GM12878 (cell line): Measurements from ENCODE around the gene RUNDC1. TPM values are rescaled to one million over a fixed set of nuclear protein-coding genes. Genes with fewer than 3 reads are reported as not detected.

Experiments used
- ATAC-seq: fragments of 200-7000 bp; cut with Tn5 transposase; 3 replicates; pipeline ENCODE4 v1.9.1; 2020; ENCODE audit warnings: mild to moderate bottlenecking, moderate library complexity
- BruUV-seq: library from RNA; stranded (reverse); fragments of 400-500 nt; replicated peaks from 2 replicates; lab custom pipeline; 2021; lab: Mats Ljungman, UMichigan
- CTCF ChIA-PET: fragments of 300-600 bp; sonication (Branson Sonifier 250); formaldehyde crosslinking; extraction: SDS; loops from one replicate; lab custom pipeline; 2021; ENCODE audit warnings: inconsistent platforms; lab: Yijun Ruan, JAX
- POLR2A ChIA-PET: fragments of 350-600 bp; formaldehyde crosslinking; extraction: SDS; loops from one replicate; lab custom pipeline; 2021; ENCODE audit warnings: inconsistent platforms; lab: Charles Lee
- RAD21 ChIA-PET: fragments of 300-600 bp; sonication (Branson Sonifier 250); formaldehyde crosslinking; loops from one replicate; lab custom pipeline; 2023; ENCODE audit warnings: antibody characterized with exemption; ENCODE audit not compliant: unreplicated experiment; lab: Charles Lee
- SMC1A ChIA-PET: fragments of 300-600 bp; sonication (Branson Sonifier 250); formaldehyde crosslinking; loops from one replicate; lab custom pipeline; 2023; ENCODE audit not compliant: unreplicated experiment, uncharacterized antibody; lab: Charles Lee
- DNase-seq: peaks from one replicate; pipeline ENCODE4 v3.0.0-alpha.2; 2011; ENCODE audit warnings: low read depth, low spot score
- FAIRE-seq: peaks from 3 replicates; lab custom pipeline; 2011; peaks lifted over from hg19 to GRCh38; lab: Jason Lieb, UNC
- H2AFZ ChIP-seq: 2 replicates; pipeline ENCODE4 v1.6.0; 2011; ENCODE audit warnings: low read depth, low read length, control low read depth; ENCODE audit not compliant: control insufficient read depth
- H3K27ac ChIP-seq: 2 replicates; pipeline ENCODE4 v1.5.1; 2011; ENCODE audit warnings: control low read depth; ENCODE audit not compliant: control insufficient read depth, insufficient read depth
- H3K27me3 ChIP-seq, 2 experiments: replicated peaks in 1 of 2; 2 replicates each; pipeline versions ENCODE4 v1.6.0 to v1.6.1; 2011; ENCODE audit warnings: low read length in 1 of 2; ENCODE audit not compliant: control insufficient read depth in 2 of 2, insufficient read depth in 2 of 2
- H3K36me3 ChIP-seq, 2 experiments: 2 replicates each; pipeline ENCODE4 v1.5.1; 2011; ENCODE audit warnings: low read length in 1 of 2; ENCODE audit not compliant: control insufficient read depth in 2 of 2, insufficient read depth in 2 of 2
- H3K4me1 ChIP-seq: 2 replicates; pipeline ENCODE4 v1.6.1; 2011; ENCODE audit warnings: mild to moderate bottlenecking, low read length, moderate library complexity, mixed read lengths; ENCODE audit not compliant: control insufficient read depth, insufficient read depth
- H3K4me2 ChIP-seq: 2 replicates; pipeline ENCODE4 v1.6.0; 2011; ENCODE audit warnings: control low read depth; ENCODE audit not compliant: control insufficient read depth, insufficient read depth
- H3K4me3 ChIP-seq: fragments of 200-600 bp; sonication (generic); 2 replicates; pipeline ENCODE4 v1.5.1; 2016
- H3K79me2 ChIP-seq: 2 replicates; pipeline ENCODE4 v1.6.0; 2011; ENCODE audit warnings: low read length; ENCODE audit not compliant: control insufficient read depth, insufficient read depth
- H3K9ac ChIP-seq: 2 replicates; pipeline ENCODE4 v1.8.0; 2011; ENCODE audit warnings: low read length, control low read depth, mixed read lengths; ENCODE audit not compliant: control insufficient read depth, insufficient read depth
- H3K9me3 ChIP-seq: replicated peaks from 3 replicates; pipeline ENCODE4 v1.5.1; 2011; ENCODE audit warnings: mild to moderate bottlenecking, low read length; ENCODE audit not compliant: control insufficient read depth, insufficient read depth
- H4K20me1 ChIP-seq: 2 replicates; pipeline ENCODE4 v1.6.0; 2011; ENCODE audit not compliant: control insufficient read depth, insufficient read depth
- ZNF24 ChIP-seq: fragments of 450-650 bp; IDR thresholded peaks from 2 replicates; pipeline ENCODE4 v1.6.1; 2017; ENCODE audit warnings: antibody characterized with exemption, mild to moderate bottlenecking
- WGBS: methylation state at CpG from one replicate; pipeline ENCODE4 v1.1.6; 2016; ENCODE audit warnings: low lambda C conversion rate; ENCODE audit not compliant: insufficient replicate concordance, insufficient coverage; ENCODE audit errors: missing lambda C conversion rate; 5-methylcytosine and 5-hydroxymethylcytosine counted together
- in situ Hi-C: fragments of 300-500 bp; cut with MboI; formaldehyde crosslinking; loops from 9 replicates; pipeline ENCODE4 v1.14.3; 2018; ENCODE audit warnings: mixed read lengths
- intact Hi-C: fragments of 100-400 bp; cut with micrococcal nuclease; formaldehyde crosslinking; loops from one replicate; pipeline ENCODE4 v1.14.2; 2022; ENCODE audit not compliant: unreplicated experiment
- polyA plus RNA-seq, 11 experiments: library from polyadenylated mRNA; depleted of rRNA in 4 of 11; unstranded in 6 of 11; stranded (reverse) in 5 of 11; fragments of >200 nt; fragmentation: Nextera tagmentation in 4 of 11; fragmentation: Illumina TruSeq in 1 of 11; extraction: Ambion mirVana in 4 of 11; extraction: Trizol in 1 of 11; gene quantifications; 1 replicate in 1 of 11; 2 replicates in 10 of 11; pipeline versions ENCODE4 v1.2.1 to v1.2.3, GENCODE V29; 2011 to 2016; ENCODE audit warnings: inconsistent platforms in 2 of 11, missing spikeins in 2 of 11, low read depth in 1 of 11
- total RNA-seq, 4 experiments: library from RNA; depleted of rRNA in 3 of 4; stranded (reverse); fragments of >200 nt in 3 of 4; fragmentation: Illumina TruSeq in 1 of 4; extraction: Trizol in 1 of 4; gene quantifications; 2 replicates each; pipeline versions ENCODE4 v1.2.1 to v1.2.3, GENCODE V29; 2013 to 2021
- TF ChIP-seq, protein P1 (sequence below): fragments of 450-650 bp; IDR thresholded peaks from 2 replicates; pipeline ENCODE4 v1.6.1; 2018; ENCODE audit warnings: borderline replicate concordance, mild to moderate bottlenecking; ENCODE audit not compliant: partially characterized antibody
- TF ChIP-seq, protein P2 (sequence below): fragments of 450-650 bp; IDR thresholded peaks from 2 replicates; pipeline ENCODE4 v1.6.1; 2016; ENCODE audit warnings: mild to moderate bottlenecking

Gene RUNDC1
- total and polyA plus RNA-seq, 10 of the 15 experiments (the other 5 are each of a cell fraction or from before 2014, with no cell fraction given), result 2.9 to 15.6 (median 8.2) TPM

DNA sequence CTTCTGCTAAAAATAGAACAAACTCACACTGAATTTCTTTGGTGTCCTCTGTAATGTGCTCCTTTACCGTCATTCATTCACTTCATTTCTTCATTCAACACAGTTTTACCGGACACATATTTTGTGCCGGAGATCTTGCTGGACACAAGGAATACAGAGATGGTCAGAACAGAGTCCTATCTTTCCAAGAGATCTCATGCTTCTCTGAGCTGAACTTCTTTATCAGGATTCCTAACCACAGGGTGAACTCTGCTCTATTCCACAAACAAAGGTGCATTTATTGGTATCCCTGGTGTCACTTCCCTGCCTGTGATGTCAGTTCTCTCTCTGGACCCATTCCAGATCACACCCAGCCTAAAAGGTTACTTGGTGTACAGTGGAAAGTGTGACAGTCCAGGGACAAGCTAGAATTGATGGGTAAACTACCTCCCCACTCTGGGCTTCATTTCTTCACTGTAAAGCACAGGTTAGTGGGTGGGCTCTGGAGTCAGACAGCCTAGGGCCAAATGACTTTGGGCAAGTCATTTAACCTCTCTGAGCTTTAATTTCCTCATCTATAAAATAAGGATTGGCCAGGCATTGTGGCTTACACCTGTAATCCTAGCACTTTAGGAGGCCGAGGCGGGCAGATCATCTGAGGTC is 30.4 kb downstream of the RUNDC1 start:
- Histone ChIP-seq H3K36me3 (peaks cover 8 to 21% of the 10 kb centered on the region in 2 experiments), H3K4me2 (peak overlapping the region; percentile 4; the same call in 1 of the 2 replicates), H3K4me1 (peaks cover 6% of the 10 kb centered on the region), H3K9ac (no peak overlapping the region), H3K79me2 (peaks cover 29% of the 10 kb centered on the region), H2AFZ (no peak overlapping the region), H3K9me3 (no peaks in the 10 kb centered on the region), H3K27ac (no peak overlapping the region), H3K27me3 (no peaks in the 10 kb centered on the region), H4K20me1 (no peaks in the 10 kb centered on the region), H3K4me3 (no peak overlapping the region)
- RAD21 ChIA-PET, result no interaction called here
- no peak for DNase-seq
- CTCF ChIA-PET, result interaction anchor here (0.6 to 1.7 kb wide), 4 partner anchors 13 to 299 kb away, joined by 3 to 5 read pairs (median 4); partner anchors contain the start of gene RPL27
- 97% methylated on average over 5 of the region's 5 CpGs for whole genome bisulfite sequencing
- TF ChIP-seq, protein P1, sequence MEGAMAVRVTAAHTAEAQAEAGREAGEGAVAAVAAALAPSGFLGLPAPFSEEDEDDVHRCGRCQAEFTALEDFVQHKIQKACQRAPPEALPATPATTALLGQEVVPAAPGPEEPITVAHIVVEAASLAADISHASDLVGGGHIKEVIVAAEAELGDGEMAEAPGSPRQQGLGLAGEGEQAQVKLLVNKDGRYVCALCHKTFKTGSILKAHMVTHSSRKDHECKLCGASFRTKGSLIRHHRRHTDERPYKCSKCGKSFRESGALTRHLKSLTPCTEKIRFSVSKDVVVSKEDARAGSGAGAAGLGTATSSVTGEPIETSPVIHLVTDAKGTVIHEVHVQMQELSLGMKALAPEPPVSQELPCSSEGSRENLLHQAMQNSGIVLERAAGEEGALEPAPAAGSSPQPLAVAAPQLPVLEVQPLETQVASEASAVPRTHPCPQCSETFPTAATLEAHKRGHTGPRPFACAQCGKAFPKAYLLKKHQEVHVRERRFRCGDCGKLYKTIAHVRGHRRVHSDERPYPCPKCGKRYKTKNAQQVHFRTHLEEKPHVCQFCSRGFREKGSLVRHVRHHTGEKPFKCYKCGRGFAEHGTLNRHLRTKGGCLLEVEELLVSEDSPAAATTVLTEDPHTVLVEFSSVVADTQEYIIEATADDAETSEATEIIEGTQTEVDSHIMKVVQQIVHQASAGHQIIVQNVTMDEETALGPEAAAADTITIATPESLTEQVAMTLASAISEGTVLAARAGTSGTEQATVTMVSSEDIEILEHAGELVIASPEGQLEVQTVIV, result peak; percentile 23
- peak; percentile 87 for TF ChIP-seq ZNF24
- TF ChIP-seq, protein P2, sequence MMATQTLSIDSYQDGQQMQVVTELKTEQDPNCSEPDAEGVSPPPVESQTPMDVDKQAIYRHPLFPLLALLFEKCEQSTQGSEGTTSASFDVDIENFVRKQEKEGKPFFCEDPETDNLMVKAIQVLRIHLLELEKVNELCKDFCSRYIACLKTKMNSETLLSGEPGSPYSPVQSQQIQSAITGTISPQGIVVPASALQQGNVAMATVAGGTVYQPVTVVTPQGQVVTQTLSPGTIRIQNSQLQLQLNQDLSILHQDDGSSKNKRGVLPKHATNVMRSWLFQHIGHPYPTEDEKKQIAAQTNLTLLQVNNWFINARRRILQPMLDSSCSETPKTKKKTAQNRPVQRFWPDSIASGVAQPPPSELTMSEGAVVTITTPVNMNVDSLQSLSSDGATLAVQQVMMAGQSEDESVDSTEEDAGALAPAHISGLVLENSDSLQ, result no peak
- no TSS peak for BruUV-seq
- ATAC-seq, result no peak
- in situ Hi-C loops (loop anchor here (5.0 kb wide), 1 partner anchor 327 kb away; no protein-coding TSS in a partner anchor), intact Hi-C loops (no loop called here)
- no peak for FAIRE-seq
- SMC1A ChIA-PET, result interaction anchor here (0.6 to 1.7 kb wide), 3 partner anchors 13 to 54 kb away, joined by 3 to 4 read pairs (median 3); partner anchors contain the start of gene RPL27
- POLR2A ChIA-PET, result interaction anchor here (0.5 to 1.1 kb wide), 3 partner anchors 12 to 415 kb away, joined by 3 to 7 read pairs (median 3); partner anchors contain the start of genes RND2 and VAT1
